HG02981 (cell line): ENCODE results near the gene ZBTB11.
"Not testable (repeated sequence)": the region's sequence is repeated elsewhere in the genome, so short reads cannot be mapped to it uniquely, and the experiment has no call there.

Source experiments
- ATAC-seq: cut with Tn5 transposase; IDR thresholded peaks from one replicate; pipeline ENCODE4 v1.9.1; 2021; ENCODE audit warnings: mild to moderate bottlenecking, moderate library complexity; ENCODE audit not compliant: unreplicated experiment

Gene ZBTB11

DNA sequence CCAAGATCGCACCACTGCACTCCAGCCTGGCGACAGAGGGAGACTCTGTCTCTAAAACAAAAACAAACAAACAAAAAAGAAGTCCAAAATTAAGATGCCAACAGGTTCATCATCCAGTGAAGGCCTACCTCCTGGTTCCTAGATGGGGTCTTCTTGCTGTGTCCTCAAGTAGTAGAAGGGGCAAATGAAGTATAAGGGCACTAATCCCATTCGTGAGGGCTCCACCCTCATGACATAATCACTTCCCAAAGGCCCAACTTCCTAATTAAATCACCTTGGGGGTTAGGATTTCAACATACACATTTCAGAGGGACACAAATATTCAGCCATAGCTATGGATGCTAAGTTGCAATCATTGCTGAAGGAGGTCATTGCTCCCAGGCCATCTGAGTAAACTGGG is 57.2 kb downstream of the ZBTB11 start:
- ATAC-seq, result no peak

DNA sequence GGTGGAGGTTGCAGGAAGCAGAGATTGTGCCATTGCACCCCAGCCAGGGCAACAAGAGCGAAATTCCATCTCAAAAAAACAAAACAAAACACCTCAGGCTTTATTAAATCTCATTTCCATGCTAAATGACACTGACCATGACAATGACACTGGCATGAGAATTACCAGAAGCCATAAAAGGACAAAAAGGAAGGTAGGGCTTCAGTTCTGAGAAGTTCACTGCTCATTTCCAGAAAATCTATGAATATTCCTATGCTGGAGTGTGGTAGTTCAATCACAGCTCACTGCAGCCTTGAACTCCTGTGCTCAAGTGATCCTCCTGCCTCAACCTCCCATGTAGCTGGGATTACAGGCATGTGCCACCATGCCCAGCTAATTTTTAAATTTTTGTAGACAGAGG is 58.2 kb downstream of the ZBTB11 start:
- ATAC-seq, result no peak

DNA sequence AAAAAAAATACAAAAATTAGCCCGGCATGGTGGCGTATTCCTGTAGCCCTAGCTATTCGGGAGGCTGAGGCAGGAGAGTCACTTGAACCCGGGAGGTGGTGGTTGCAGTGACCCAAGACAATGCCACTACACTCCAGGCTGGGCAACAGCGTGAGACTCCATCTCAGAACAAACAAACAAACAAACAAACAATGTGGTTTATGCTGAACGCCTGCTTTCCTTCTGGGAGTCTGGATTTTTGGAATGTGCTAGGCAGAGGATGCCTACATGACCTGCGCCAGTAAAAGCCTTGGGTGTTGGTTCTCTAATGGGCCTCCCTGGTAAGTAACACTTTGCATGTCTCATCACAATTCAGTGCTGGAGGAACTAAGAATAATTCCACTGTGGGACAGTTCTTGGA is 59.5 kb downstream of the ZBTB11 start:
- ATAC-seq, result no peak

DNA sequence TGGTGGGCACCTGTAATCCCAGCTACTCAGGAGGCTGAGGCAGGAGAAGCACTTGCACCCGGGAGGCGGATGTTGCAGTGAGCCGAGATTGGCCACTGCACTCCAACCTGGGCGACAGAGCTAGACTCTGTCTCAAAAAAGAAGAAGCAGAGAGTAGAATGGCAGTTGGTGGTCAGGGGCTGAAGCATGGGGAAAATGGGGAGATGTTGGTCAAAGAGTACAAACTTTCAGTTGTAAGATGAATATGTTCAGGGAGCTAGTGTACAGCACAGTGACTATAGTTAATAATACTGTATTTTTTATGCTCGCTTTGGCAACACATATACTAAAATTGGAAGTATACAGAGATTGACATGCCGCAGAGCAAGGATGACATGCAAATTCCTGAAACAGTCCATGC is 61.4 kb downstream of the ZBTB11 start:
- ATAC-seq, result no peak

DNA sequence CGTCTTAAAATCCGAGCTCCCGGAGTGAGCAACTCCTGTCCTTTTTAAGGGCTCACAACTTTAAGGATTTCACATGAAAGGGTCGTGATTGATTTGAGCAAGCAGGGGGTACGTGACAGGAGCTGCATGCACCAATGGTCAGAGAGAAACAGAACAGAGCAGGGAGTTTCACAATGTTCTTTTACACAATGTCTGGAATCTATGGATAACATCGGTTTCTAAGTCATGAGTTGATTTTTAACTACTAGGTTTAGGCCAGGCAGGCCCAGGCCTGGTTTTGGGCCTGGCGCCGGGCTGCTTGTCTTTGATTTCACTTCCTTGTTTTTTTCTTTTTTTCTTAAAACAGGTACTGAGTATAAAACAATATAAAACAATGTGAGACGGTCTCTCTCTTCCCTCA is 63.9 kb downstream of the ZBTB11 start:
- not testable (repeated sequence) for ATAC-seq

DNA sequence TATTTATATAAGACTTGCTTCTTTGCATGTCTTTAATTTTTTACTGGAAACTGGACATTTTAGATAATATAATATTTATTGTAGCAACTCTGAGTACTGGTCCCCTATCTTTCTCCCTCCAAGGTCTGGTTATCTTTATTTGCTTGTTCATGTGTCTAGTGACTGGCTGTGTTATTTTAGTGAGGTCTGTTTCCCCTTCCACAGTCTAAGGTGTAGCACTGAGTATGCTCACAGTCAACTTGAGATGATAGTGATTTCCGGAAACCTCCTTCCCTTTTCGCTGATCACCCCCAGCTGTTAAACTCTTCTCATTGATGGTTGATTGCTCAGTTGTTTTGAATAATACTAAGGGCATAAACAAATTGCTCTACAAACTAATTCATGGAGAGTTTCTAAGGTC is 65.9 kb downstream of the ZBTB11 start:
- ATAC-seq, result no peak

DNA sequence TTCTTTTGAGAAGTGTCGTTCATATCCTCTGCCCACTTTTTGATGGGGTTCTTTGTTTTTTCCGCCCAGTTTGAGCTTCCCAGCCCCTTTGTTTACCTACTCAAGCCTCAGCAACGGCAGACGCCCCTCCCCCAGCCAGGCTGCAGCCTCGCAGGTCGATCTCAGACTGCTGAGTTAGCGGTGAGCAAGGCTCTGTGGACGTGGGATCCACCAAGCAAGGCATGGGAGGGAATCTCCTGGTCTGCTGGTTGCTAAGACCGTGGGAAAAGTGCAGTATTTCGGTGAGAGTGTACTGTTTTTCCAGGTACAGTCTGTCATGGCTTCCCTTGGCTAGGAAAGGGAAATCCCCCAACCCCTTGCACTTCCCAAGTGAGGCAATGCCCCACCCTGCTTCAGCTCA is 71.5 kb downstream of the ZBTB11 start:
- not testable (repeated sequence) for ATAC-seq

DNA sequence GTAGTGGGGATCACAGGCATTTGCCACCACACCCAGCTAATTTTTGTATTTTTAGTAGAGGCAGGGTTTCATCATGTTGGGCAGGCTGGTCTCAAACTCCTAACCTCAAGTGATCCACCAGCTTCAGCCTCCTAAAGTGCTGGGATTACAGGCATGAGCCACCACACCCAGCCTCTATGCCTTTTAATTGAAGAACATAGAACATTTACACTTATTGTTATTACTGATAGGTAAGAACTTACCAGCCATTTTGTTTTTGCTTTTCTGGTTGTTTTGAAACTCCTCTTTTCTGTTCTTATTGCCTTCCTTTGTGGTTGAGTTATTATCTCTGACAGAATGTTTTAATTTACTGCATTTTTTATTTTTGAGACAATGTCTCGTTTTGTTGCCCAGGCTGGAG is 73.7 kb downstream of the ZBTB11 start:
- no peak for ATAC-seq

DNA sequence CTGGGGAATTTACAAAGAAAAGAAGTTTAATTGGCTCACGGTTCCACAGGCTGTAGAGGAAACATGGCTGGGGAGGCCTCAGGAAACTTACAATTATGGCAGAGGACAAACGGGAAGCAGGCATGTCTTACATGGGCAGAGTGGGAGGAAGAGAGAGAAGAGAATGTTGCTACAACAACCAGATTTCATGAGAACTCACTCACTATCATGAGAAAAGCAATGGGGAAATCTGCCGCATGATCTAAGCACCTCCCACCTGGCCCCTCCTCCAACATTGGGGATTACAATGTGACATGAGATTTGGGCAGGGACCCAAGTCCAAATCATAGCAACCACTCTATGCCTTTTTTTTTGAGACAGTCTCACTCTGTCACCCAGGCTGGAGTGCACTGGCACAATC is 74.2 kb downstream of the ZBTB11 start:
- ATAC-seq, result no peak
